Mesendoderm (in vitro differentiated cells): Measurements from ENCODE around the gene SORCS2.
"Not testable (repeated sequence)": the region's sequence is repeated elsewhere in the genome, so short reads cannot be mapped to it uniquely, and the experiment has no call there.

ENCODE experiments used
- DNase-seq: peaks from one replicate; pipeline ENCODE4 v3.0.0; 2013
- H2AK5ac ChIP-seq: 2 replicates; pipeline ENCODE4 v1.6.1; 2013; ENCODE audit warnings: low read length, inconsistent platforms
- H2BK120ac ChIP-seq: 2 replicates; pipeline ENCODE4 v1.6.1; 2013; ENCODE audit warnings: low read depth, mild to moderate bottlenecking, low read length, moderate library complexity, mixed read lengths
- H2BK15ac ChIP-seq: replicated peaks from 2 replicates; pipeline ENCODE4 v1.6.1; 2013; ENCODE audit warnings: low read depth, mild to moderate bottlenecking, moderate library complexity
- H2BK5ac ChIP-seq: 2 replicates; pipeline ENCODE4 v1.6.1; 2013; ENCODE audit warnings: low read length, inconsistent platforms
- H3K18ac ChIP-seq: 2 replicates; pipeline ENCODE4 v1.6.1; 2013; ENCODE audit warnings: mild to moderate bottlenecking, low read length, mixed read lengths
- H3K23ac ChIP-seq: one replicate; pipeline ENCODE4 v1.6.1; 2013; ENCODE audit warnings: low read length
- H3K27ac ChIP-seq: 2 replicates; pipeline ENCODE4 v1.5.1; 2013; ENCODE audit warnings: low read depth, mild to moderate bottlenecking, inconsistent platforms, low read length, moderate library complexity
- H3K27me3 ChIP-seq: 2 replicates; pipeline ENCODE4 v1.6.1; 2013; ENCODE audit warnings: low read length, control low read depth, mild to moderate bottlenecking, inconsistent platforms; ENCODE audit not compliant: insufficient read depth, poor library complexity
- H3K36me3 ChIP-seq: 2 replicates; pipeline ENCODE4 v1.6.1; 2013; ENCODE audit warnings: low read length, inconsistent platforms; ENCODE audit not compliant: control insufficient read depth, insufficient read depth
- H3K4ac ChIP-seq: one replicate; pipeline ENCODE4 v1.6.1; 2013; ENCODE audit warnings: low read depth, mild to moderate bottlenecking, low read length, moderate library complexity
- H3K4me1 ChIP-seq: 2 replicates; pipeline ENCODE4 v1.6.1; 2013; ENCODE audit warnings: low read depth, low read length, inconsistent platforms; ENCODE audit not compliant: control insufficient read depth
- H3K4me2 ChIP-seq: 2 replicates; pipeline ENCODE4 v1.6.1; 2013; ENCODE audit warnings: low read length
- H3K4me3 ChIP-seq: 2 replicates; pipeline ENCODE4 v1.5.1; 2013; ENCODE audit warnings: mild to moderate bottlenecking, low read length
- H3K56ac ChIP-seq: one replicate; pipeline ENCODE4 v1.6.1; 2013; ENCODE audit warnings: low read length
- H3K79me1 ChIP-seq: 2 replicates; pipeline ENCODE4 v1.6.1; 2013; ENCODE audit warnings: low read length, inconsistent platforms
- H3K79me2 ChIP-seq: 2 replicates; pipeline ENCODE4 v1.6.1; 2013; ENCODE audit warnings: mild to moderate bottlenecking, low read length; ENCODE audit not compliant: control insufficient read depth, insufficient read depth
- H3K9ac ChIP-seq: 2 replicates; pipeline ENCODE4 v1.6.1; 2013; ENCODE audit warnings: low read length, inconsistent platforms
- H4K5ac ChIP-seq: one replicate; pipeline ENCODE4 v1.6.1; 2013; ENCODE audit warnings: low read length
- H4K8ac ChIP-seq: one replicate; pipeline ENCODE4 v1.6.1; 2013; ENCODE audit warnings: low read depth, mild to moderate bottlenecking, control low read depth, low read length, moderate library complexity
- WGBS: extraction: QIAGEN DNeasy Blood & Tissue Kit; methylation state at CpG from one replicate; pipeline ENCODE4 v1.1.7; 2013; ENCODE audit warnings: low lambda C conversion rate, missing lambda C conversion rate; ENCODE audit not compliant: insufficient coverage; ENCODE audit errors: extremely low coverage; 5-methylcytosine and 5-hydroxymethylcytosine counted together

The SORCS2 gene

DNA sequence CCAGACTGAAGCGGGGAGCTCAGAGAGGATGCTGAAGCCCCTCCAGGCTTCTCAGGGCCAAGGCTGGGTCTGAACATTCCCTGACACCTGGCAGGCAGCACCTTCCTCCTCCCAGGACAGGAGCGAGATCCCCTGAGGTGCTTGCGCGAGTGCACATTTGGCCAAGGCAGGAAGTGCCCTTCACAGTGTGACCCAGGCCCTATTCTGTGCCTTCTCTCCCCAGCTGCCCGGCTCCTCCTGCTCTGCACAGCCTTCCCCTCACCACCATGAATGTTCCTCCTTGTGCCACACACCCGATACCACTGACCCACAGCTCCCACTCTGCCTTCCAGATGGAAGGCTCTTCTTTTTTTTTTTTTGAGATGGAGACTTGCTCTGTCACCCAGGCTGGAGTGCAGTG lies 259.5 kb downstream of the SORCS2 start:
- Histone ChIP-seq H4K5ac (no peak overlapping the region), H2AK5ac (no peak overlapping the region), H2BK15ac (no peak overlapping the region)

DNA sequence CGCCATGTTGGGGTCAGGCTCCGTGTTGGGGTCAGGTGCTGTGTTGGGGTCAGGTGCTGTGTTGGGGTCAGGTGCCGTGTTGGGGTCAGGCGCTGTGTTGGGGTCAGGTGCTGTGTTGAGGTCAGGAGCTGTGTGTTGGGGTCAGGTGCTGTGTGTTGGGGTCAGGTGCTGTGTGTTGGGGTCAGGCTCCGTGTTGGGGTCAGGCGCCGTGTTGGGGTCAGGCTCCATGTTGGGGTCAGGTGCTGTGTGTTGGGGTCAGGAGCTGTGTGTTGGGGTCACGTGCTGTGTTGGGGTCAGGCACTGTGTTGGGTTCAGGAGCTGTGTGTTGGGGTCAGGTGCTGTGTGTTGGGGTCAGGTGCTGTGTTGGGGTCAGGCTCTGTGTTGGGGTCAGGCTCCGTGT lies 260.5 kb downstream of the SORCS2 start:
- H3K79me1 ChIP-seq, H3K4me3 ChIP-seq, H3K27ac ChIP-seq, H2BK5ac ChIP-seq, H2AK5ac ChIP-seq, H3K56ac ChIP-seq, H4K5ac ChIP-seq, H3K79me2 ChIP-seq, H4K8ac ChIP-seq, H3K23ac ChIP-seq, H2BK120ac ChIP-seq, DNase-seq, H3K9ac ChIP-seq, H2BK15ac ChIP-seq, H3K27me3 ChIP-seq, H3K36me3 ChIP-seq, H3K4me2 ChIP-seq, H3K18ac ChIP-seq, H3K4me1 ChIP-seq, H3K4ac ChIP-seq: not testable (repeated sequence)
- WGBS = no CpG with 5 or more reads among the region's 9 CpGs

More for the DNA sequence above, 259.5 kb downstream of the SORCS2 start:
- Histone ChIP-seq H3K4me3 (no peak overlapping the region), H3K4me2 (no peak overlapping the region), H3K79me1 (no peaks in the 10 kb centered on the region), H4K8ac (no peak overlapping the region), H3K27ac (no peak overlapping the region), H2BK120ac (no peak overlapping the region), H3K36me3 (no peaks in the 10 kb centered on the region), H3K27me3 (no peaks in the 10 kb centered on the region), H3K79me2 (no peaks in the 10 kb centered on the region), H3K4me1 (no peaks in the 10 kb centered on the region), H3K4ac (no peak overlapping the region), H3K23ac (no peak overlapping the region), H2BK5ac (no peak overlapping the region), H3K18ac (no peak overlapping the region), H3K9ac (no peak overlapping the region), H3K56ac (no peak overlapping the region)
- no peak for DNase-seq
- no CpG with 5 or more reads among the region's 6 CpGs for WGBS

DNA sequence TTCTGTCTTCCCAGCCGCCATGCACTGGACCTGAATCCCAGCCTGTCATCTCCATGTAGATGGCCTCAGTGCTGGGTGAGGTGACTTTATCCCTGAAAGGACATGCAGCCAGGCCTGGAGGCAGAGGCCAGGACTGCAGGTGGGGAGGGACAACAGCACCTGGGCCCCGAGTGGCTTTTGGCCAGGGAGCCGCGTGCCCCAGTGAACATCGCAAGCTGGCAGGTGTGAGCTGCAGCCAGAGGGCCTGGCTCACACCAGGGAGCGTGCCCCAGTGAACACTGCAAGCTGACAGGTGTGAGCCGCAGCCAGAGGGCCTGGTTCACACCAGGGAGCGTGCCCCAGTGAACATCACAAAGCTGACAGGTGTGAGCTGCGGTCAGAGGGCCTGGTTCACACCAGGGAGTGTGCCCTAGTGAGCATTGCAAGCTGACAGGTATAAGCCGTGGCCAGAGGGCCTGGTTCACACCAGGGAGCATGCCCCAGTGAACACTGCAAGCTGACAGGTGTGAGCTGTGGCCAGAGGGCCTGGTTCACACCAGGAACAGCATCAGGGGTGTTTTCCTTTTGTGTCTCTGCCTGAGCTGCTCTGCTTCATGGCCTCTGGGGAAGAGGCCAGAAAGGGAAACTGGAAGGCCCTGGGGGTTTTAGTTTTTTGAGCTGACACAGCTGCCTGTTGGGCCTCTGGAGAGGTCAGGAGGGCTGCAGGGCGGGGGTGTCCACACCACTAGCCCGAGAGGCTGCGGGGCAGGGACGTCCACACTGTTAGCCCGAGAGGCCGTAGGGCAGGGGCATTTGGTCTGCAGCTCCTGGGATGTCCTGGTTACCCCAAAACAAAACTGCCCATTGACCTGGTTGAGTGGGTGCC lies 265.1 kb downstream of the SORCS2 start:
- Histone ChIP-seq H3K36me3 (no peaks in the 10 kb centered on the region), H2BK120ac (no peak overlapping the region), H3K18ac (no peak overlapping the region), H3K9ac (no peak overlapping the region), H3K79me1 (no peaks in the 10 kb centered on the region), H3K27me3 (no peaks in the 10 kb centered on the region), H3K4ac (no peak overlapping the region), H2BK15ac (no peak overlapping the region), H4K8ac (no peak overlapping the region), H3K4me3 (no peak overlapping the region), H2AK5ac (no peak overlapping the region), H3K4me1 (no peaks in the 10 kb centered on the region), H3K56ac (no peak overlapping the region), H4K5ac (no peak overlapping the region), H3K4me2 (no peak overlapping the region), H3K79me2 (no peaks in the 10 kb centered on the region), H2BK5ac (no peak overlapping the region), H3K27ac (no peak overlapping the region), H3K23ac (no peak overlapping the region)
- WGBS = no CpG with 5 or more reads among the region's 16 CpGs
- DNase-seq = no peak

DNA sequence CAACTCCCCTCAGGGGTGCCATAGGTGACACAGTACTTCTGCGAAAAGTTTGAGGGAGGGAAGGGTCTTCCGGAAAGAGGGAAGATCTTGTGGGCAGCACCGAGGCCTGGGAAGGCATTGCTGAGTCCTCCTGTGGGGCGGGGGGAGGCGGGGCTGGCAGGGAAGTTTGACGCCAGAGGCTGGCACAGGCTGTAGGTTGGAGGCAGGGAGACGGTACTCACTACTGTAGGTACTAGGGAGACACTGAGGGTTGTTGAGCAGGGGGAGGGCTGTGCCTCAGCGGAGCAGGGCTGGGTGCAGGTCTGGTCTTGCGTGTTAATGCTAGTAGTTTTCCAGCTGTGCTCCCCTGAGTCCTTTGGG lies 265.7 kb downstream of the SORCS2 start:
- Histone ChIP-seq H3K4me3 (no peak overlapping the region), H4K8ac (no peak overlapping the region), H3K79me2 (no peaks in the 10 kb centered on the region), H3K18ac (no peak overlapping the region), H3K9ac (no peak overlapping the region), H3K4me1 (no peaks in the 10 kb centered on the region), H3K4me2 (no peak overlapping the region), H2AK5ac (no peak overlapping the region), H3K27ac (no peak overlapping the region), H3K23ac (no peak overlapping the region), H2BK5ac (no peak overlapping the region), H2BK120ac (no peak overlapping the region), H3K4ac (no peak overlapping the region), H2BK15ac (no peak overlapping the region), H3K79me1 (no peaks in the 10 kb centered on the region), H3K27me3 (no peaks in the 10 kb centered on the region), H3K56ac (no peak overlapping the region), H4K5ac (no peak overlapping the region), H3K36me3 (no peaks in the 10 kb centered on the region)
- DNase-seq = no peak
- WGBS = no CpG with 5 or more reads among the region's 9 CpGs

DNA sequence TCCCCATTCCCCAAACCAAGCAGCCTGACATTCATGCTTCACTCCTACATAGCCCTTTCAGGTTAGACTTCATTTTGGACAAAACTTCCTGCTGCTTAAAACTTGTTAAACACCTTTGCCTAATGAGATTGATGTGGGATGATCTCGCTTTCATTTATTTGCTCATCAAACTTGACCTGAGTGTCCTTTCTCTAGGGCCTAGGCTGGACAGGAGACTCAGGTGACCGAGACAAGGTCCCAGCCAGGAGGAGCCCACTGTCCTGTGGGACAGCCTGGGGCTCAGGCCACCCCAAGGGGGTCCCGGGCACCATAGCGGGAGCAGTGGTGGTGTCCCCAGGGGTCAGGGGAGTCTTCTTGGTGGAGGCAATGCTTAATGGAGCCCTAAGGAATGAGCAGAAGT lies 266.1 kb downstream of the SORCS2 start:
- Histone ChIP-seq H3K4me3 (no peak overlapping the region), H3K4me1 (no peaks in the 10 kb centered on the region), H3K27me3 (no peaks in the 10 kb centered on the region), H3K4me2 (no peak overlapping the region), H3K56ac (no peak overlapping the region), H3K79me2 (no peaks in the 10 kb centered on the region), H3K27ac (no peak overlapping the region), H3K23ac (no peak overlapping the region), H2BK120ac (no peak overlapping the region), H3K36me3 (no peaks in the 10 kb centered on the region), H3K18ac (no peak overlapping the region), H3K9ac (no peak overlapping the region), H3K79me1 (no peaks in the 10 kb centered on the region), H3K4ac (no peak overlapping the region), H4K8ac (no peak overlapping the region), H4K5ac (no peak overlapping the region), H2BK5ac (no peak overlapping the region), H2BK15ac (no peak overlapping the region), H2AK5ac (no peak overlapping the region)
- no peak for DNase-seq
- WGBS = no CpG with 5 or more reads among the region's 4 CpGs

DNA sequence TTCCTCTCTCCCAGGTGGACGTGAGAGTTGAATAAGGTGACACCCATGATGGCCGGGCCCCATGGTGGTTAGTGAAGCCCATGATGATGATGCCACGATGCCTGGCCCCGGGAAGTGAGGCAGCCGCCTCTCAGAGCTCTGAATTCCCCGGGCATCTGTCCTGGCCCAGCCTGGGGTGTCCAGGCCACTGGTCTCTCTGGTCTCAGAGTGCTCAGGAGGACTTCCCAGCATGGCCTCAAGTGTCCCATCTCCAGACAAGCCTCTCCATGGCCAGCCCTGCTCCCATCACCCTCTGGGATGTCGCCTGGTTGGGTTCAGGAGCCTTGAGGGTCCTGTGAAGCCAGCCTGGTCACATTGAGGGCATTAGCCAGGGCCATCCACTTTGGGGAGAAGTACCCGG lies 267.1 kb downstream of the SORCS2 start:
- Histone ChIP-seq H3K4me1 (no peaks in the 10 kb centered on the region), H2BK120ac (no peak overlapping the region), H2BK15ac (no peak overlapping the region), H4K5ac (no peak overlapping the region), H3K4me2 (no peak overlapping the region), H2AK5ac (no peak overlapping the region), H3K27ac (no peak overlapping the region), H3K79me1 (no peaks in the 10 kb centered on the region), H3K27me3 (no peaks in the 10 kb centered on the region), H3K23ac (no peak overlapping the region), H3K56ac (no peak overlapping the region), H3K79me2 (no peaks in the 10 kb centered on the region), H3K36me3 (no peaks in the 10 kb centered on the region), H3K4me3 (no peak overlapping the region), H3K9ac (no peak overlapping the region), H4K8ac (no peak overlapping the region), H3K18ac (no peak overlapping the region), H2BK5ac (no peak overlapping the region), H3K4ac (no peak overlapping the region)
- WGBS = no CpG with 5 or more reads among the region's 8 CpGs
- DNase-seq = no peak
